ENCODE results near the gene KLHL30. TPM values are rescaled to one million over a fixed set of nuclear protein-coding genes. Genes with fewer than 3 reads are reported as not detected.

The KLHL30 gene
- total RNA-seq, 3 donors from 2014 or later: 0.15 to 0.98 (median 0.32) TPM

DNA sequence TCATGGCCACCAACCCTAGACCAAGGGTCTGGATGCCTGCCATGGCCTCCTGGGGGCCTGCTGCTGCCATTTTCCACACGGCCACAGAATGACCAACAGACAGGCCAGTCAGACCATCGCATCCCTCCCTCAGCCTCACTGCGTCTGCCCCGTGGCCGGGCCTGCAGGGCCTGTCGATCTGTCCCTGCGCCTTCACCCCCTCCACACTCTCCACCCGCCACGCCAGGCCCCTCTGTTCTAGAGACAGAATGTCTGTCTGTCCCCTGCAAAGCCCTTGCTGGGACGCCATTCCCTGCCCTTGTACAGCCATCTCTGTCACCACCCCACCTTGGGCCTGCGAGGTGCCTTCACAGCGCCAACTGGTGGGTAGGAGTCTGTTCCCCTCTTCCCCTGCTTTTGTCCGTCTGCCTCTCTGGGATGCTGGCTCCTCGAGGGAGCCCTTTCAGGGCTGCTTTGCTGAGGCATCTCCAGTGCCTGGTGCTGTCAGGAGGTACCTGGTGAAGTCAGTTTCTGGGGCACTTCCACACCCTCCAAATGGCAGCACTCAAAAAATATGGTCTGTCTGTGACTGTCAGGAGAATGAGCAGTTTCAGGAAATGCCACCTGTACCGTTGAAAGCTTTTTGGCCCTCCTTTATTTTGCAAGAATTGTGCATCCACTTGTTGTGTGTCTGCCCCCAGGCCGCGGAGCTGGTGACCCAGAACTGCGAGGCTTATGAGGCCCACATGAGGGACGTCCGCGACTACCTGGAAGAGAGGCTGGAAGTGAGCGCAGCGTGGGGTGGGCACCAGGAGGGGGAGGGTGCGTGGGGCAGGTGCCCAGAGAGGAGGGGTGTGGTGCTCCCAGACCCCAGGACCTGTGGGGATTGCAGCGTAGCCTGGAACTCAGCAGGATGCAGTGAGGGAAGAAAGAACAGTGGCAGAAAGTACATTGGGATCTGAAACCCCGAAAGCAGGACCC is 45.0 kb upstream of the KLHL30 start:
- no peak for TF ChIP-seq POLR2AphosphoS5 (IDR thresholded peaks at IDR 0.05)
- no peak for TF ChIP-seq CTCF (IDR thresholded peaks at IDR 0.05)
- no peak for TF ChIP-seq POLR2A (IDR thresholded peaks at IDR 0.05)
- intact Hi-C loops (cut with DNase I; ENCODE audit: low total_unique reads): no loop called here
- peak in 1 of 2 donors; percentile 11 for DNase-seq (ENCODE audit: low spot score in 2 of 2)
- no peaks in the 10 kb centered on the region for H3K4me1 ChIP-seq
- H3K9me3 ChIP-seq: no peaks in the 10 kb centered on the region
- no peaks in the 10 kb centered on the region for H3K36me3 ChIP-seq
- no peak overlapping the region for H3K4me3 ChIP-seq
- H3K27ac ChIP-seq: no peak overlapping the region
- no peaks in the 10 kb centered on the region for H3K27me3 ChIP-seq

DNA sequence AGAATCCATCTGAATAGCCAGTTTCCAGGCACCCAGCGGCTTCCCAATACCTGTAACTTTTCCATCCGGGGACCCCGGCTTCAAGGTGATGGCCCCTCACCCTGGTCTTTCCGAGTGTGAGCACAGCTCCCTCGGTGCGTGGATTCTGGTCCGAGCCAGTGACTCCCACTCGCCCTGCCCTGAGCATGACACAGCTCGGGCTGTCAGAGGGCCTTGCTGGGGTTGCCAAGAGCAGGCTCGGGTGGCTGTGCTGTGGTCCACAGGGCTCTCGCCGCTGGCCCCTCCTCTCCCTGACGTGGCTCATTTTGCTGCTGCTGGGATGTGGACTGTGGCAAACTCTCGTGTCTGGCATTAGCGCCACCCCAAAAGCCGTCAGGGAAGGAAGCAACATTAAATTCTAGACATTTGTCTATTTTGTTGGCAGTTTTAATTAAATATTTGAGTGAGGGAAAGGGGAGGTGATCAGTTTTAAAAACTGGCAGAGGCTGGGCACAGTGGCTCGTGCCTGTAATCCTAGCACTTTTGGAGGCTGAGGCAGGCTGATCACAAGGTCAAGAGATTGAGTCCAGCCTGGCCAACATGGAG is 43.9 kb upstream of the KLHL30 start:
- H3K9me3 ChIP-seq: no peaks in the 10 kb centered on the region
- peak in 1 of 2 donors; percentile 10 for DNase-seq (ENCODE audit: low spot score in 2 of 2)
- intact Hi-C loops (cut with DNase I; ENCODE audit: low total_unique reads): no loop called here
- no peaks in the 10 kb centered on the region for H3K36me3 ChIP-seq
- no peak overlapping the region for H3K4me3 ChIP-seq
- no peaks in the 10 kb centered on the region for H3K4me1 ChIP-seq
- no peak overlapping the region for H3K27ac ChIP-seq
- TF ChIP-seq CTCF (IDR thresholded peaks at IDR 0.05) (no peak), POLR2A (IDR thresholded peaks at IDR 0.05) (no peak), POLR2AphosphoS5 (IDR thresholded peaks at IDR 0.05) (no peak)
- no peaks in the 10 kb centered on the region for H3K27me3 ChIP-seq

DNA sequence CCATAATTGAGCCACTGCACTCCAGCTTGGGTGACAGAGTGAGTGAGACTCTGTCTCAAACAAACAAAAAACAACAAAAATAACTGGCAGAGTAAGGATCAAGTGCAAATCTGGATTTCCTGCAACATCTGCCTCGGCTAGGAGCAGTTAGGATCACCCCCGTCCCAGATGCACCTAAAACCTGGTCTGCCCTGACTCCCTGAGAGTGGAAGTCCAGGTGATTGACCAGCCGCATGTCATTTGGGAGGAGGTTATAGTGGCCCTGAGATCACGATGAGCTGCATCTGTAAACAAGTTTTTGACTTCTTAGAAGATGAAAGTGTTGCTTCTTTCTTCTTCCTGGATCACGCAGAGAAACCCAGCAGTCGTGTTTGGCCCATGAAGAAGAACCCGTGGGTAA is 43.3 kb upstream of the KLHL30 start:
- TF ChIP-seq CTCF (IDR thresholded peaks at IDR 0.05): no peak
- Histone ChIP-seq H3K27ac (no peak overlapping the region), H3K36me3 (no peaks in the 10 kb centered on the region), H3K27me3 (no peaks in the 10 kb centered on the region), H3K4me1 (no peaks in the 10 kb centered on the region), H3K9me3 (no peaks in the 10 kb centered on the region), H3K4me3 (no peak overlapping the region)
- DNase-seq (ENCODE audit: low spot score in 2 of 2): no peak
- intact Hi-C loops (cut with DNase I; ENCODE audit: low total_unique reads): no loop called here

DNA sequence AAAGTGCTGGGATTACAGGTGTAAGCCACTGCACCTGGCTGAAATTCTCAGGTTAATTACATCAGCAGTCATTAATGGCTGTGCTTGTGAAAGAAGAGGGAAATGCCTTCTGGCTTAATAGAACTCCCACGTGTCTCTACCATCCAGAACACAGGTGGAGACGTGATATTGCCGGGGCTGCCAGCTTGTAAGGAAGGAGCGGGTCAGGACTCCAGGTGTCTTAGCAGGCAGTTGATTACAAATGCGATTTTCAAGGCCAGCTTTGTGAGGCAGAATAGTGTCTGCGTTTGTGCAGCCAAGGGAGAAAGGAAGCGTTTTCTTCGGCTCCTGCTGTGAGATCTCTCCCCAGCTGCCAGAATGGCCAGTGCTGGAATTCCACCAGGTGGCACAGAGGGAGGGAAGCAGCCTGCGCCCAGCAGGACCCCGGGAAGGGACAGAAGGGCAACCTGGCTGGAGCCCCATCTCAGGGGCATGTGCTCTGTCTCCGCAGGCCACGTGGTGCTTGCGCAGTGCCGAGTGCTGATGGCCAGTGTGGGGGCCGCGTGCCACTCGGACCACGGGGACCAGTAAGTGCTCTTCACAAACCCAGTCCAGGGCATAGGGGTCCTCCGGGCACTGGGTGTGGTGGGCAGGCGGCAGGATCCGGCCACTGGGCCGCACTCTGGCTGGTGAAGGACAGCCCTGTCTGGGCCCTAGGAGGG is 42.0 kb upstream of the KLHL30 start:
- no peaks in the 10 kb centered on the region for H3K27me3 ChIP-seq
- intact Hi-C loops (cut with DNase I; ENCODE audit: low total_unique reads): no loop called here
- no peaks in the 10 kb centered on the region for H3K36me3 ChIP-seq
- H3K4me1 ChIP-seq: no peaks in the 10 kb centered on the region
- H3K4me3 ChIP-seq: no peak overlapping the region
- no peak overlapping the region for H3K27ac ChIP-seq
- TF ChIP-seq POLR2A (IDR thresholded peaks at IDR 0.05) (no peak), POLR2AphosphoS5 (IDR thresholded peaks at IDR 0.05) (no peak), CTCF (IDR thresholded peaks at IDR 0.05) (no peak)
- no peaks in the 10 kb centered on the region for H3K9me3 ChIP-seq
- DNase-seq (ENCODE audit: low spot score in 2 of 2): peak in 1 of 2 donors; percentile 15

Measured in breast epithelium (tissue), 4 donors.